ENCODE measurements around the gene FAM13B.
"Not testable (repeated sequence)": the region's sequence is repeated elsewhere in the genome, so short reads cannot be mapped to it uniquely, and the experiment has no call there.

The FAM13B gene

DNA sequence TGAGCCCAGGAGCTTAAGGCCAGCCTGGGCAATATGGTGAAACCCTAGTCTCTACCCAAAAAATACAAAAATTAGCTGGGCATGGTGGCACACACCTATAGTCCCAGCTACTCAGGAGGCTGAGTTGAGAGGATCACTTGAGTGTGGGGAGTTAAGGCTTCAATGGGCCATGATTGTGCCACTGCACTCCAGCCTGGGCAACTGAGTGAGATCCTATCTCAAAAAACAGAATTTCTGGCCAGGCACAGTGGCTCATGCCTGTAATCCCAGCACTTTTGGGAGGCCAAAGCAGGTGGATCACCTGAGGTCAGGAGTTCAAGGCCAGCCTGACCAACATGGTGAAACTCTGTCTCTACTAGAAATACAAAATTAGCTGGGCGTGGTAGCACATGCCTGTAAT is 19.8 kb upstream of the FAM13B start:
- H3K4me3 Mint-ChIP-seq, H3K4me1 Mint-ChIP-seq, H3K27ac Mint-ChIP-seq, H3K9me3 Mint-ChIP-seq, H3K36me3 Mint-ChIP-seq, DNase-seq: not testable (repeated sequence)
- peaks cover 18% of the 10 kb centered on the region for H3K27me3 Mint-ChIP-seq
- CTCF ChIA-PET = interaction anchor here (0.6 to 4.5 kb wide), 4 partner anchors 12 to 204 kb away, joined by 3 to 17 read pairs (median 10); no protein-coding TSS in a partner anchor

DNA sequence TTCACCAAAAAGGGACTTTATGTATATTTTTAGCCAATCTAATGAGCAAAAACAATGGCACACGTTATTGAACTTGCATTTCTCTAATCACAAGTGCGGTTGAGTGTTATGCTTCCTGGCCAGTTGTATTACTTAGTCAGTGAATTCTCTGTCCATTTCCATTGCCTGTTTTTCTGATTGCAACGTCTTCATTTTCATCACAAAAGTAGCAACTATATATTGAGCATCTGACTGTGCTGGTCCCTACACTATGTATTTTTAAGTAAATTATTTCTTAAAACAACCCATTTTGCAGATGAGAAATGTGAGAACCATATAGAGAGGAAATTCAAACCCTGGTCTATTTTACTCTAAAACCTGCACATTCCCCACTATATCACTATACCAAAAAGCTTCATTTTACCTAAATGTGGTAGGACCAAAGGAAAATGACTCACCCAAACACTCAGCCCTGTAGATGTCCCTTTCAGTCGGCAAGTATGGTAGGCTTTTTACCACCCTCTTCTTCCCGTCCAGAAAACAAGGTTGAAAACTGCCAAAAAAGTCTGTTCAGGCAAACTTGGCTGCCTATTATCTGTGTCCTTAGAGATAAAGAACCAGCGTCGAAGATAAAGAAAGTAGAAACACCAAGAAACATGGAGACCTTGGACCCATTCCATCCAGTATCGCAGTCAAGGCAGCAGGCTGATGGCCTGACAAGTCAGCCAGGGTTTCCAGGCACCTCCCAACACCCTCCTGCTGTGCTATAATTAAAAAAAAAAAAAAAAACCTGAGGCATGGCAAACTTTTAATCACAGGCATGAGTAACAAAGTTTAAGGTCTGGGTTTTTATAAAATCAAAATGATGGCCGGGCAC is 18.8 kb upstream of the FAM13B start:
- CTCF ChIA-PET = interaction anchor here (3.6 to 4.5 kb wide), 2 partner anchors 15 to 17 kb away, joined by 16 to 17 read pairs; no protein-coding TSS in a partner anchor
- no peak overlapping the region for H3K27ac Mint-ChIP-seq

DNA sequence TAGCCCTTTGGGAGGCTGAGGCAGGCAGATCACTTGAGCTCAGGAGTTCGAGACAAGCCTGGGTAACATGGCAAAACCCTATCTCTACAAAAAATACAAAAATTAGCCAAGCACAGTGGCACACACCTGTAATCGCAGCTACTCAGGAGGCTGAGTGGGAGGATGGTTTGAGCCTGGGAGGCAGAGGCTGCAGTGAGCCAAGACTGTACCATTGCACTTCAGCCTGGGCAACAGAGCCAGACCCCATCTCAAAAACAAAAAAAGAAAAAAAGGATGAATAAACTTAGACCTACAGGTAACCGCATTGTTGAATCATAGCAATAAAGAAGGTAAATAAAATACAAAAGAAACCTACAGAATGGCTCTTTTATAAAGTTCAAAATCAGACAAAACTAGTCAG is 12.4 kb upstream of the FAM13B start:
- CTCF ChIA-PET = interaction anchor here (3.5 kb wide), 1 partner anchor 9 kb away, joined by 18 read pairs; no protein-coding TSS in a partner anchor
- not testable (repeated sequence) for H3K27me3 Mint-ChIP-seq, DNase-seq, H3K9me3 Mint-ChIP-seq, H3K27ac Mint-ChIP-seq, H3K4me1 Mint-ChIP-seq, H3K36me3 Mint-ChIP-seq, H3K4me3 Mint-ChIP-seq

More for the DNA sequence above, 18.8 kb upstream of the FAM13B start:
- no peak for DNase-seq
- H3K9me3 Mint-ChIP-seq = no peaks in the 10 kb centered on the region
- H3K36me3 Mint-ChIP-seq = no peaks in the 10 kb centered on the region
- peaks cover 18% of the 10 kb centered on the region for H3K27me3 Mint-ChIP-seq
- no peak overlapping the region for H3K4me3 Mint-ChIP-seq
- peaks cover 8% of the 10 kb centered on the region for H3K4me1 Mint-ChIP-seq

DNA sequence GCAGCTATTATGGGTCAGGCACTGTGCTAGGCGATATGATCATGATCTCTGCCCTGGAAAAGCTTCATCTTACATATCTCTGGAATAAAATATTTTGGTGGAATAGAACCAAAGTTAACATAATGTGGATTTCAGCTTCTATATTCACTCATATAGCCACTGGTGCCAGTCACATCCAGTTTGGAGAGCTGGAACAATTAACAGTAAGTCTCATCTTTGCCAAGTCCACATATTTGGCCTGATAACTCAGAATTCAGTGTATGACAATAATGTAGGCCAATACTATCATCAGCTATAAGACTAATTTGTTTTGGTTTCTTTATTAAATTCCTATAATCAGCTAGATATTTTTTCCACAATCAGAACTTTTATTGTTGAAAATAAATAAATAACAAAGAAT is 5.9 kb upstream of the FAM13B start:
- no peak overlapping the region for H3K27ac Mint-ChIP-seq
- no peaks in the 10 kb centered on the region for H3K27me3 Mint-ChIP-seq
- CTCF ChIA-PET = interaction anchor here (0.6 to 7.2 kb wide), 6 partner anchors 27 to 127 kb away, joined by 3 to 193 read pairs (median 5); no protein-coding TSS in a partner anchor
- no peaks in the 10 kb centered on the region for H3K9me3 Mint-ChIP-seq
- no peak for DNase-seq
- no peaks in the 10 kb centered on the region for H3K36me3 Mint-ChIP-seq
- no peak overlapping the region for H3K4me3 Mint-ChIP-seq
- H3K4me1 Mint-ChIP-seq = peaks cover 9% of the 10 kb centered on the region

DNA sequence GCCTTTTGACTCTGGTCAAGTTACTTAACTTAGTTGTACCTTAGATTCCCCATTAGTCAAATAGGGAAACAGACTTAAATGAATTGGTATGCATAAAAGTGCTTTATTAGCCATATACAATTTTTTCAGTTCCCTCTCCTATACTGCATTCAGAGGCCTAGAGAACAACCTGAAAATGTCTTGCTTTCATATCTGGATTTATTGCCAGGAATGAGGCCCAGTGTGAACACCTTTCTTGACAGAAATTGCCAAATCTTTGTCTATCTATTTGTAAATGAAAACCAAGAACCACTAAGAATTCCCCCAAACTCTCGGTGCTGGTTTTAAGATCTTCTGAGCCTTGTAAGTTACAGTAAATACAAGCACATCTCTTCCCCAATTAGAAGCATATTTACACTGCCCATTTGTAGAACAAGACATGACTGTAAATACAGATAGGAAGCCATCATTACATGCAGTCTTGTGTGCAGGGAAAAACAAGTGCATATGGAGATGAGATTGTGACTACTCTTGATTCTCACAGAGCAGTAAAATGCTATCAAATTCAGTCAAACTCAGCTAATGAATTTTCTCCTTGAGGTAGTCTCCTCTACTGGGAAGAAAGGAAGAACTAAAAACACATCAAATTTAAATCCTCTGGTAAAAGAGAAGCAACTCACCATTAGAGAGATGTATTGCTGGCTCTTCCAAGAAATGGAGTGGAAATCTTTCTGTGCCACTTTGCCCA is 5.2 kb upstream of the FAM13B start:
- H3K27me3 Mint-ChIP-seq = no peaks in the 10 kb centered on the region
- no peak overlapping the region for H3K27ac Mint-ChIP-seq
- CTCF ChIA-PET = interaction anchor here (0.6 to 7.2 kb wide), 9 partner anchors 15 to 128 kb away, joined by 3 to 193 read pairs (median 7); no protein-coding TSS in a partner anchor

DNA sequence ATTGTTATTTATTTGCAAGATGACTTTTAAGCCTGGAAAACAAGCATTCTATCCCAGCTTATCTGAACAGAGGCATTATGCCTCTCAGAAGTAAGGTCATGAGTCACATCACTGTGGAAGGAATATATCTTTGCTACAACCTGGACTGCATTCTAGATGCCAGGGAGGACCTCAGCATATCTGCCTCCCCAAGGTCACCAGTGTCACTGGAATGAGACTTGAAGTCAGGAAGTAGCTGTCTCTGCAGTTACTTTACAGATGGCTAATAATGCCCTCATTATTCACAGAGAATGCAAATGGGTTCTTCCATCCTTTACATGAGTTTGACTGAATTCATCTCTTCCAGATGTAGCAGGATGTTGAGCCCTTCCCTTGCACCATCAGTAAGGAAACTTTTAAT is 4.4 kb upstream of the FAM13B start:
- Mint-ChIP-seq H3K36me3 (no peaks in the 10 kb centered on the region), H3K27me3 (peaks cover 4% of the 10 kb centered on the region), H3K9me3 (no peaks in the 10 kb centered on the region), H3K4me3 (no peak overlapping the region), H3K27ac (no peak overlapping the region), H3K4me1 (peaks cover 17% of the 10 kb centered on the region)
- no peak for DNase-seq
- CTCF ChIA-PET = interaction anchor here (0.6 to 7.2 kb wide), 12 partner anchors 8 to 257 kb away, joined by 3 to 193 read pairs (median 10); no protein-coding TSS in a partner anchor

More for the DNA sequence above, 5.2 kb upstream of the FAM13B start:
- Mint-ChIP-seq H3K9me3 (no peaks in the 10 kb centered on the region), H3K36me3 (no peaks in the 10 kb centered on the region), H3K4me3 (no peak overlapping the region), H3K4me1 (peaks cover 17% of the 10 kb centered on the region)
- DNase-seq = no peak

DNA sequence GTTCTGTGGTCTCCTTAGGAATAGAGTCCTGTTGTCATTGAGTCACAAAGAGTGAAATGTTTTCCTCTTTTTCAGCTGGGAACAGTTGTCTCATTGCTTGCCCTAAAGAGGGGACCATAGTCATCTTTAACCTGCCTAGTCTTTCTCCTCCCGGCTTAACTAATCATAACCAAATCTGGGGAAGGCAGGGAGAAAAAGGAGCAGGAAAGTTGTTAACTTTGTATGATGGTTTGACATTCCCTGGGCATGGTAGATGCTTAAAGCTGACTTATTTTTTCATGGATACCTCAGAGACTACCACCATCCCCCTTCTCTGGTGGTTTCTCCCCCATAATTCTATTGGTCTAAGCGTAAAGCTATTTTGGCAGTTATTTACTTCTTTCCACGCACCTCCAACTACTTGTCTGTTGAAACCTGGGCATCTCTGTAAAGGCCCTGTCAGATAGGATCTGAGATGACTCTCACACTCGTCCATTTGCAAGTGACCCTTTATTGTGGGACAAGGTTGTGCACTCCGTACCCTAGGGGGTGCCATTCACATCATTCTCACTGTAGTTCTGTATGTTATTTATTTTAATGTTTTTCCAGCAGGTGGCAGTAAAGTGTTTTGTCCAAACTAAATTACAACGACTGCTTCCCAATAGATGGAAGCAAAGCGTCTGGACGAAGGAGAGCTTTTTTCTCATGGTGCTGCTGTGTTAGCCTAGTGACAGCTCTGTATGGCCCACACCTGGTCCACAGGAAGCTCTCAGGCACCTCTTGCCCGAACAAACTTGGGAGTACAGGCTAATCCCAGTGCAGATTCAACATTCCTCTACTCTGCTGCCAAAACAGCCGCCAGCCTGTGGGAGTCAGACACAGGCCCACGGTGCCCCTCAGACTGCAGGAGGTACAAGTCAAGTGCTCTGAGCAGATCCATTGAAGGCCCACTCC is 3.0 kb upstream of the FAM13B start:
- no peak overlapping the region for H3K27ac Mint-ChIP-seq
- peaks cover 5% of the 10 kb centered on the region for H3K27me3 Mint-ChIP-seq

DNA sequence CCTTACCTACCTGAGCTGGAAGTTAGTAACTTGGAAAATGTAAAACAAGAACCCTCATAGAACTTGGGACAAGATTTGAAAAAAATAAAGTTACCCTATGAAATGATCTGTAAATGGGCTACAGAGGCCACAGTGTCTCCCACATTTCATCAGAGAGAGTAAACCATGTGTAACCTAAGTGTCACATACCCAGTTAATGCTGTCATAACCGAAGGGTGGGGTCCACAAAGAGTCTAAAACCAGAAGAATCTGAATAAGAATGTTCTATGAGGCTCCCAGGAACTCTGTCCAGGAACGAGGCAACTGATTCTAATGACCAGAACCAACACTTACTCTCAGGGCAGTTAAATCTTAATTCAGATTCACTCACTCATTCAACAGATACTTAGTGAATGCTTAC is 1.0 kb upstream of the FAM13B start:
- Mint-ChIP-seq H3K4me1 (peaks cover 46% of the 10 kb centered on the region), H3K27ac (peak overlapping the region; percentile 98)
- DNase-seq = no peak

More for the DNA sequence above, 3.0 kb upstream of the FAM13B start:
- Mint-ChIP-seq H3K36me3 (peaks cover 9% of the 10 kb centered on the region), H3K4me3 (no peak overlapping the region), H3K4me1 (peaks cover 27% of the 10 kb centered on the region), H3K9me3 (no peaks in the 10 kb centered on the region)
- CTCF ChIA-PET = interaction anchor here (0.5 to 7.2 kb wide), 31 partner anchors 9 to 1985 kb away, joined by 3 to 193 read pairs (median 4); partner anchors contain the start of genes BRD8 and KIF20A
- DNase-seq = peak; percentile 76

DNA sequence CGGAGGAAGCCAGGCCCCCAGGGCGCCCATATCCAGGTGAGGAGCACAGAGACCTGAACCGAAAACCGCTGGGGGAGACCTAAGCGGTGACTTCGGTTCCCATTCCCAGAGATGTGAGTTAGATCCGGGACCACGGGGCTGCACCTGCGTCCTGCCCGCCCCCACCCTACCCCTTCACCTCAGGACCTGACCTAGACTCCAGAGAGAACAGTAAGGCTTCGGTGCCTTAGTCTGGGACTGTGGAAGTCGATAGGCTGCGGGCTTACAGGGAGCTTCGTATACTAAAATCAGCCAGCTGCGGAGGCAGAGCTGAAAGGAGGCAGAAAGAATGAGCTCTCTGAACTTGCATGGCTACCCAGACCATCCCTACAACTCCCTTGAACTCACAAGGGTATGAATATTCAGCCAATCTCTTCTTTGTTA is 518 bp upstream of the FAM13B start:
- DNase-seq = no peak
- peaks cover 5% of the 10 kb centered on the region for H3K27me3 Mint-ChIP-seq
- H3K9me3 Mint-ChIP-seq = no peaks in the 10 kb centered on the region
- peak overlapping the region; percentile 92 for H3K4me3 Mint-ChIP-seq
- peaks cover 15% of the 10 kb centered on the region for H3K36me3 Mint-ChIP-seq
- CTCF ChIA-PET = interaction anchor here (1.0 to 7.2 kb wide), 4 partner anchors 13 to 146 kb away, joined by 3 to 193 read pairs (median 34); partner anchors contain the start of gene KIF20A
- peak overlapping the region; percentile 98 for H3K27ac Mint-ChIP-seq
- H3K4me1 Mint-ChIP-seq = peaks cover 51% of the 10 kb centered on the region

More for the DNA sequence above, 1.0 kb upstream of the FAM13B start:
- Mint-ChIP-seq H3K27me3 (peaks cover 5% of the 10 kb centered on the region), H3K4me3 (peak overlapping the region; percentile 92), H3K36me3 (peaks cover 14% of the 10 kb centered on the region), H3K9me3 (no peaks in the 10 kb centered on the region)
- CTCF ChIA-PET = interaction anchor here (1.0 to 7.2 kb wide), 5 partner anchors 13 to 179 kb away, joined by 3 to 193 read pairs (median 4); partner anchors contain the start of genes CDC23 and KIF20A

DNA sequence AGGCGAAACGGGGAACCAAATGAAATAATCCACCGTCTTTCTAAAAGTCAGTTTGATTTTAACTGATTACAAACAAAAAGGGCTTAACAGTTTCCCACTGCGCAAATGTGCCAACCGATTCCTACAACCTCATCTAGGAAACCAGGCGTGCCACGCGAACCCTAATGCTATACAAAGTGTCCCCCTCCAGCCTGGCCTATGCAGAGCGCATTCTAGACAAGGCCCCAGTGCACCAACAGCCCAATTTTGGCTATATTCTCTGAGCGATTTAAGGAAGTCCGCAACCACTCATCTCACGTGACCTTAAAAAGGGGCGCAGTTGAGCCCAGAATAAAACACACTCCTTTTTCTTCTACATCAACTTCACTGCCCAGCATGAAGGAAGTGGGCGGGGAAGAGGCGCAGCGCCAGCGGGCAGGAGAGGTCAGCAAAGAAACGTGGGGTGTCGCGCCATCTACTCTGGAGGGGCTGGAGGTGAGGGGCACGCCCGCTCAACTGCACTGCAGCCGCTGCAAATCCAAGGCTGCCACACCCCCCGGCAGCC is 779 bp downstream of the FAM13B start:
- no peaks in the 10 kb centered on the region for H3K9me3 Mint-ChIP-seq
- DNase-seq = peak; percentile 72
- peaks cover 62% of the 10 kb centered on the region for H3K4me1 Mint-ChIP-seq
- H3K4me3 Mint-ChIP-seq = peak overlapping the region; percentile 92
- CTCF ChIA-PET = interaction anchor here (1.0 kb wide), 2 partner anchors 116 to 238 kb away, joined by 3 read pairs; no protein-coding TSS in a partner anchor
- peaks cover 19% of the 10 kb centered on the region for H3K36me3 Mint-ChIP-seq
- H3K27me3 Mint-ChIP-seq = peaks cover 5% of the 10 kb centered on the region
- H3K27ac Mint-ChIP-seq = peak overlapping the region; percentile 98

DNA sequence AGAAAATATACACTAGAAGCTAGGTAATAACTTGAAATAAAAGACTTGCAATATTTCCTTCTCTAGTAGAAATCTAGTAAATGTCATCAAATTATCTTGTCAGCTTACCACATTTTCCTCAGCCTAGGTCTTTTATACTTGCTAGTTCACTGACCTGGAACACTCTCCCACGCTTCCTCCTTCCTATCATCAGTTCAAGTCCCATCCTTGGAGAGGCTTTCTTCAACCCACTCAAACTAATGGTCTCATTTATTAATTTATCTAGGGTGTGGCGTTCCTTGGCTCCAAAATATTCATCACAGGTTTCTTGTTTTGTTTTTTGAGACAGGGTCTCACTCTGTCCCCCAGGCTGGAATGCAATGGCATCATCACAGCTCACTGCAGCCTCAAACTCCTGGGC is 2.9 kb downstream of the FAM13B start:
- DNase-seq = no peak
- CTCF ChIA-PET = interaction anchor here (0.9 to 1.1 kb wide), 3 partner anchors 13 to 278 kb away, joined by 3 to 7 read pairs (median 4); no protein-coding TSS in a partner anchor
- Mint-ChIP-seq H3K4me3 (peak overlapping the region; percentile 3), H3K4me1 (peaks cover 69% of the 10 kb centered on the region), H3K27me3 (peaks cover 5% of the 10 kb centered on the region), H3K36me3 (peaks cover 26% of the 10 kb centered on the region), H3K27ac (no peak overlapping the region), H3K9me3 (no peaks in the 10 kb centered on the region)

DNA sequence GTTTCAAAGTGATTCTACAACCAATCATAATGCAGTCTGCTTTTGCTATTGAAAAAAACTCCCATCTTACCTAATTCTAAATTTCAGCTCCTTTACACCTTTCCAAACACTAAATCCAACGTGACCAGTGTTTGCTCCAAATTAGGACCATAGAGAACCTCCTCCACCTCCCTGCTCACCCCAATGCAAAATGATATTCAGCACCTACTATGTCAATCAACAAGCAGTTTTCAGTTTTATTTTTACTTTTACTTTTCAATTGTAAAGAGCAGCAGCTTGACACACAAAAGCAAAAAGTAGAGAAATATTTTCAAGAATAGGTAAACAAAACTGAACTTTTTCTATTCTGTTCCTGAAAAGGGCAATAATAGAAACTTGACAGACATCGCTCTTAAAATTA is 3.4 kb downstream of the FAM13B start:
- H3K4me1 Mint-ChIP-seq = peaks cover 71% of the 10 kb centered on the region
- CTCF ChIA-PET = interaction anchor here (0.9 to 1.1 kb wide), 3 partner anchors 12 to 278 kb away, joined by 3 to 7 read pairs (median 4); no protein-coding TSS in a partner anchor
- peaks cover 5% of the 10 kb centered on the region for H3K27me3 Mint-ChIP-seq
- DNase-seq = no peak
- H3K27ac Mint-ChIP-seq = peak overlapping the region; percentile 5
- no peaks in the 10 kb centered on the region for H3K9me3 Mint-ChIP-seq
- peaks cover 27% of the 10 kb centered on the region for H3K36me3 Mint-ChIP-seq
- H3K4me3 Mint-ChIP-seq = no peak overlapping the region

DNA sequence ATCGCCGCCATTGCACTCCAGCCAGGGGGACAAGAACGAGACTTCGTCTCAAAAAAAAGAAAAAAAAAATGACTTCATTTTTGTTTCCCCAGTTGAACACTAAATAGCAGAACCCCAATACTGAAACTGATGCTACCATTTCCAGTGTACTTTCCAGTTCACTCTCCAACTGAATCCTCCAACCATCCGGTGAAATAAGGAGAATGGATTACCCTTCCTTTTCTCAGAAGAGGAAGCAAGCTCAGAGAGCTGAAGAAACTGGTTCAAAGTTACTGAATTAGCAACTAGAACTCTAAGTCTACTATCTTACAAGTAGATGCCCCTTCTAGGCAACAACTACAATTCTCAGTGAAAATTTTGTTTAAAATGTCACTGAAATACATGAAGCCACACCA is 3.9 kb downstream of the FAM13B start:
- Mint-ChIP-seq H3K27me3 (peaks cover 5% of the 10 kb centered on the region), H3K36me3 (peaks cover 27% of the 10 kb centered on the region), H3K4me3 (no peak overlapping the region), H3K27ac (no peak overlapping the region), H3K4me1 (peaks cover 71% of the 10 kb centered on the region), H3K9me3 (no peaks in the 10 kb centered on the region)
- CTCF ChIA-PET = interaction anchor here (1.1 to 1.4 kb wide), 2 partner anchors 40 to 250 kb away, joined by 4 to 8 read pairs; no protein-coding TSS in a partner anchor
- no peak for DNase-seq

Measured in activated naive CD4-positive, alpha-beta T cell treated with anti-CD3 and anti-CD28 coated beads, Interleukin-2, amount 10 ng/mL, durations not matched to agents 7 days and 5 days (primary cell).